Choroid plexus epithelial cell (primary cell): ENCODE results near the gene OSBPL1A.

ENCODE experiments used
- DNase-seq: peaks from one replicate; pipeline ENCODE4 v3.0.0-alpha.2; 2010; ENCODE audit warnings: low read depth
- H3K4me3 ChIP-seq: 2 replicates; pipeline ENCODE4 v1.5.1; 2011; ENCODE audit warnings: low read depth, mild to moderate bottlenecking, control low read depth, low read length, moderate library complexity
- CTCF ChIP-seq: conservative IDR thresholded peaks from 2 replicates; pipeline ENCODE4 v1.5.1; 2011; ENCODE audit warnings: low read depth, mild to moderate bottlenecking, control low read depth, inconsistent platforms, low read length, moderate library complexity

OSBPL1A gene

DNA sequence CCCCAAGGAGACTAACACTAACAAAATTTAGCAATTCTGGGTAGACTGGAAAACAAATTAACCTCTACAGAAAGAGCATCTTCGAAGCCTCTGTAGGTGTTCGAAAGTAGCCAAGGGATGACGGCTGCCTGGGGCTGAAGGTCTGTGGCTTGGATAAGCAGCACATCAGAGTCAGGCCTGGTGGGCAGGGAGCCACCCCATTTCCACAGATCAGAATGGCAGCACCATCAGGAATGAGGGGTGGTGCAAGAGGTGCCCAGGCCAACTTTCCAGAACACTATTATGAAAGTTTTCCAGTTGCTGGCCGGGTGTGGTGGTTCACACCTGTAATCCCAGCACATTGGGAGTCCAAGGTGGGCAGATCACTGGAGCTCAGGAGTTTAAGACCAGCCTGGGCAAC lies 200.9 kb downstream of the OSBPL1A start:
- no peak overlapping the region for H3K4me3 ChIP-seq
- DNase-seq, result no peak
- no peak for TF ChIP-seq CTCF

DNA sequence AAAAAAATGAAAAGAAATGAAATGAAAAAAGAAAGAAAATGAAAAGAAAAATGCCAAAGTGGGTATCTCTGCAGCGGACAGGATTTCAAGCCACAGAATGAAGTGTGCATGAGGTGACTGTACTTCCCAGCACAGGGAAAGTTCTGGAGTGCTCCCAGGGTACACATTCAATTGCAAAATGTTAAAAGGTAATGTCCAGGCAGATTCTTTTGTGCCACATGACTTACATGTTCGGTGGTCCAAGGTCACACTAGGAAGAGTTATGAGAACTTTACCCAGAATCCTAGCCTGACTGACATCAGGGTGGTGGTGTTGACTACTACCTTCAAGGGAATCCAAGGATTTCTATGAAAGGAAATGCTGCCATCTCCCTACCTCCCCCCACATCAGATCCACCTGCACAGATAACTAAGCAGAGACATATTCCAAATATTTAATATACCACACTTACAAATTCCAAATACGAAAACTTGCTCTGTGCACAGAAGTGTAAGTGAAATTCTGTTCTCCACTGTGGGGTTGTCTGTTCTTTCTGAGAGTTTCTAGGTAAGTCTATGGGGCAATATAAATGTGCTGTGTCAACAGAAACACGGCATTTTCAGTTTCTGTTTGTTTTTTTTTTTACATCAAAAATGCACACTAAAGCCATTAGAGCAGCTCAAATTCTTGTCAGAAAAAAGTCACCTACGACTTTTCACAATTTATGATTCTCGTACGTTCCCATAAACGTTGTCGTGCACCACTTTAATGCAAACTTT lies 202.1 kb downstream of the OSBPL1A start:
- no peak for TF ChIP-seq CTCF

DNA sequence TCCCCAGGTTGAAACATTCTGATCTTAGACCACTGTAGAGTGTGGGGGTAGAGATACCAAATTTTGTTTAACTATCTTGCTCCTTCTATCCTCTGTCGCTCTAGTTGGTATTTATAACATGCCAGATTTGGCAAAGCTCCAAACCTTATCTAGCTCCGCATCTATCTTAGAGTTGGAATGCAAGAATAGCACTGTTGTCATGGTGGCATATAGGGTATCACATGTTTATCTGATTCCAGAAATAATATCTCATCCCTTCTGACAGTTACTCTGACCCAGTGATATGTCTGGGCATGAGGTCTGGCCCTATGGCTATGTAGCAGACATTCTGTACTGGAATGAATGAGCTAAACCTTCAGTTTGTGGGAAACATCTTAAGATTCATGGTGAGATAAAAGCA lies 207.0 kb downstream of the OSBPL1A start:
- no peak overlapping the region for H3K4me3 ChIP-seq
- no peak for TF ChIP-seq CTCF
- peak; percentile 14 for DNase-seq

More for the DNA sequence above, 202.1 kb downstream of the OSBPL1A start:
- no peak overlapping the region for H3K4me3 ChIP-seq
- no peak for DNase-seq

- no peak for DNase-seq
Measured at GRCh38 chr18:24189664-24190346, 207.8 kb downstream of the OSBPL1A start.

DNA sequence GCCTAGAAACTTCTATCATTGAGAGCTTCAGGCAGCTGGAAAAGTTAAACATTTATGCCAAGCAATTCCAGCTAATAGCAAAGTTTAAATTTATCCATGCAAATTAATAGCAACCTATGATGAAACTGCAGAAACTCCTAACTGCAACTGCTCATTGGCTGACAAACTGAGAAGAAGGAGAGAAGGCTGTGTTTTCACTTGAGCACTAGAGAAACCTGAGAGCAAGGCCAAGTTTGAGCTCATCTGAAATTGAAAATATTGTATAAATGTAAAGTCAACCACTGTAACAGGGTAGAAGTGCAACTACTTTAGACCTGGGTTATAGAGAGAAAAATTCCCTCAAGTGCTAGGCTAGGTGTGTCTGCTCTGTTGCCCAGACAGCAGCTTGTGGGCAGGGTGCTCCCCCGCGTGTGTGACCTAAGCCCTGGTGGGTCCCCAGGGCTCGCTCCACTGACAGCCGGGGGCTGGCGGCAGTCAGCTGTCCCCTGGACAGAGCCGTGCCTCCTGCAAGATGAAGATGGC lies 208.6 kb downstream of the OSBPL1A start:
- peak; percentile 69 for DNase-seq
- H3K4me3 ChIP-seq, result no peak overlapping the region
- no peak for TF ChIP-seq CTCF

More at GRCh38 chr18:24189664-24190346, 207.8 kb downstream of the OSBPL1A start:
- no peak overlapping the region for H3K4me3 ChIP-seq
- TF ChIP-seq CTCF, result no peak

DNA sequence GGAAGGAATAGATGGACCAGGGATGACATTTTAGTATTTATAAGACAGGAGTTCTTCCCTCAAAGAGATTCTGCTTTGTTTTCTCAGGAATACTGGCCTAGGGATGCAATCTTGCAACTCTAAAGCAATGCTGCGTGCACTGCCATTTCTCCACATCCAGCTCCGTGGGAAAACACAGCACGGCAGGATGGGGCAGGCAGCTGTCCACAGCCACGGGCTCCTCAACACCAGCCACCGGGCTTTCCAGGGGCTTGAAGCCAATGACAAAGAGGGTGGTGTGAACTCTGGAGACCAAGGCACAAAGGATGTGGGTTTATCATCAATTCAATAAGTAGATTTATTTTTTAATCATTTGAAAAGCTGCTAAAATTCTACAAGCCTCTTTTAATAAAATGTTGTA lies 209.5 kb downstream of the OSBPL1A start:
- no peak for DNase-seq
- no peak for TF ChIP-seq CTCF
- no peak overlapping the region for H3K4me3 ChIP-seq
